CD4-positive, alpha-beta T cell treated with Interleukin-15 for 1 hour (primary cell): ENCODE measurements around the gene SPTSSB.

Experiments
- DNase-seq: peaks from one replicate; pipeline ENCODE4 v3.0.0-alpha.2; 2020

SPTSSB gene, protein sequence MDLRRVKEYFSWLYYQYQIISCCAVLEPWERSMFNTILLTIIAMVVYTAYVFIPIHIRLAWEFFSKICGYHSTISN

DNA sequence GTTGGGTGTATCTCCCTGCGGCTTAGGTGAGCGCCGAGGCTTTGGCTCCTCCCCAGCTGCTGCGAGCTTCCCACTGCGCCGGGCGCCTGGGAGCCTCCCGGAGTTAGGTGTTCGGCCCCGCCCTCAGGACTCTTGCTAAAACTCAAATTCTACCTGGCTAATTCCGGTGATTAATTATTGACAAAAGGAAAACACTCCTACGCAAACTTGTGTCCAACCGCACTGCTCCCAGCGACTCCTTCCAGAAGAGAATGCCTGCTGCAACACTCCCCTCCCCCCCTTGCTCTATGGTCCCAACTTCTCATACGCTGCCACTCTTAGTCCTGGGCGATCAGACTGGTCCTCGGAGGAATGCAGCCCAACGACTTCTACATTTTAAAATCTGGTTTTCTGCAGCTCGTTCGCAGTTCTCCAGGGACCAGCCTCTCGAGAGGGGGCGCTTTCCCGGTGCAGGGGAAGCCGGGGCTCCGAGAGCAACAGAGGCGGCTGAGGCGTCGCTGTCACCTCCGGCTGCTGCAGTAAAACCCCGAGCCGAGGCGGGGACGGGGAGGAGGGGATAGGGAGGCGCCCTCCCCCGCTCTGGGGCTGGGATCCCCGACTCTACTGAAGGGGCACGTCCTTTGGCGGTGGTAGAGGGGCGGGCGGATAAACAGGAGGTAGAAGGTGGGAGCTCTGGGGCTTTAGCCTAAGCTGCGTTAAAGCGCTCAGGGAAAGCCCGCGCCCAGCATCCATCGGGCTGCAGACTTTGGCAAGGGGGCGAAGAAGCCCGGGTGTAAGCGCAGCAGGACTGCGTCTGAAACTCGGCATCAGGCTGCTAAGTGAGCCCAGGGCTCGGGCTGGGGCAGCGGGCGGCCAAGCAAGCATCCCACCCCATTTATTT lies at the start of gene SPTSSB:
TSS of gene SPTSSB (minus strand) at position 77 of the 880 bp plus-strand sequence. CDS start 25,194 bp downstream, outside the sequence.
- peak; percentile 29 for DNase-seq

DNA sequence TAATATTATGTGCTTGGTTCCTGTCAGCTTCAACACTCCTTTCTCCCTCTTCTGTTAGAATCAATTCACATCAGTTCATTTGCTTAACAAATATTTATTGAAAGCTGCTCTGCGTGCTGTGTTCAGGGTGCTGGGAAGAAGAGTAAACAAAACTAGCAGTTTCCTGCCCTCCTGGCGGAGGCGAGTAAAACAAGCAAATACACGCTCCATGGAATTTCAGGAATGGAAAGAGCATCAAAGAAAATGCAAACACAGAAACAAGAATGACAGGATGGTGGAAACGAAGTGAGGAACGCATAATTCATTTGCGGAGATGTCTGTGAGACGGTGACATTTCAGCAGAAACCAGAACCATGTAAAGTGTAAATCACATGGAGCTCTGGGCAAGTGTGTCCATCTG lies 49.4 kb upstream of the SPTSSB start:
- DNase-seq, result no peak

DNA sequence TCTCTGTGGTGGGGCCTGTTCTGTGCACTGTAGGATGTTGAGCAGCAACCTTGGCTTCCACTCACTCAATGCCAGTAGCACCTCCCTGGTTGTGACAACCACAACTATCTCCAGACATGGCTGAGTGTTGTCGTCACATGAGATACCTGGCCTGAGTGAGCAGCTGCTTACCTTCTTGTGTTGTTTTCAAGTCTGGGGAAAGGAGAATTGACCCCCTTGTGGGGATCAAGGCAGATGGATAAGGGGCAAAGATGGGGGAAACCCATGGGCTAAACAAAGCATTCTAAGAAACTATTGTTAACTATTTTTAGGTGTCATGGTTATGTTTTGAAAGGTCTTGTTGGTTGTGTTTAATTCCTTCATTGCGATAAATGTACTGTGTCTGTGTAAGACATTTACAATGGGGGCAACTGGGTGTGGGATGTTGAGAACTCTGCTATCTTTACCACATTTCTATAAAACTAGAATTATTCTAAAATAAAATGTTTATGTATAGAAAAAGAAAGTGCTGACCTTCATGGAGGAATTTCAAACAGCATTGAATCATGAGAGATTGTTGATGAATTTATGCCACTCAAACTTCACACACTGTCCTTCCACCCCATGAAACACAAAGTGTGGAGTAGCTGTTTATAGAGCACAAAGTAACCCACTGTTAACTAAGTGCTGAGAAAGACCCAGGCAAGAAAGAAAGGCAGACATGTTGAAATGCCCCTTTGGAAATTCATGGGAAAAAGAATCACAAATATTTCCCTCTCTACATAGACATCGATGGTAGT lies 48.4 kb upstream of the SPTSSB start:
- no peak for DNase-seq

DNA sequence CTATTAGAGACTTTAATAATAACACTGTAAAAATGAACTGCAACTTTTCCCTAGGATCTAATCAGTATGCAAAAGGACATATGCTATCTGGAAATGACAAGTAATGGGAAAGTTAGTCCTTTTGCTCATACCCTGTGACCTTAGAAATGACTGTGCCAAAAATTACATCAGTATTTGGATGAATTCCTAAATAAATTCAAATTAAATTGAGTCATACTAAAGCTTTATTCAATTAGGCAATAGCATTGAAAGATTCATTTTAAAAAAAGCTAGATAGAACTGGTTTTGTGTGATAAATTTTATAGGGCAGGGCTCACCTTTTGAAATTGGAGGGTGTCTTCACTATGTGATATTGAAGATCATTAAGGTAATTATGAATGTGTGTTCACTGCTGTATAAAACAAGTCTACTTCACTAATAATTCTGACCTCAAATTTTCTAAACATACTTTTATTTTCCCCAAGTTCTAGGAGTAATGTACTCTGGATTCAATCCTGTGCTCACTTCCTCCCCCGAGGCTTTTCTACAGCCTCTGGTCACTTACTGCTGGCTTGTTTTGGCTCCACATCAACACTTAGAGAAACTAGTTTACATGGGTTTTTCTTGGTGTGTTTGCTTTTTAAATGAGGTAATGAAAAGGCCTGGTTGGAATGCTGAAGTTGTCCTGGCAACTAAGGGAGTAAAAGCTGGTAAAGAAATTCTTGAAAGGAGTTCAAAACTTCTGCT lies 44.4 kb upstream of the SPTSSB start:
- no peak for DNase-seq

DNA sequence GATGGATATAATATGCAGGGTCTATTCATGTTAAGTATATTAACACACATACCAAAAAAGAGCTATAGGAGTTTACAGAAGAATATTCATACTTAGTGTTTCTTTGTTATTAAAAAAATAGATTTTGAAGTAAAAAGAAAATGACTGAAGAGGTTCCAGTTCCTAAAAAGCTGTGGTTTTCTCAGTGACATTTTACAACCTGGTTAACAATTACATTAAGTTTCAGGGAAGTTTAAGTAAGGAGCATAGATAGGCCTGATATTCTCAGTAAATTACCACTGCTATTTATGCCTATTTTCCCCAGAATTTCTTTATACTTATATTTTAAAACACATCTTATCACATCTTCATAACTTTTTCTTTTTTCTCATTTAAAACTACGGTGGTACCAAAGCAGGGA lies 43.6 kb upstream of the SPTSSB start:
- DNase-seq, result no peak

DNA sequence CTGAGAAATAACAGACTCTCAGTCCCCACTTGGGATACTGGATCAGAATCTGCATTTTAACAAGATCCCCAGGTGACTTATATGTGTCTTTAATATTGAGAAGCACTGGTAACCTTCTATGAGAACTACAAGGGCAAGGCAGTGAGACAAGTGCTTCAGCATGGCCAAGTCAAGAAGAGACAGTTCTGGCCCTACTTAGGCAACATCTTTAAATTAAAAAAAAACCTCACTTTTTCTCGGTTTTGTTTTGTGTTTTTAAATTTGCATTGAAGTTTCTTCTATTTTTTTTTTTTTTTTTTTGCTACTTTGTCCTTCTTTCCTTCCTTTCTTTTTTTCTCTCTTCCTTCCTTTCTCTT lies 42.5 kb upstream of the SPTSSB start:
- no peak for DNase-seq

DNA sequence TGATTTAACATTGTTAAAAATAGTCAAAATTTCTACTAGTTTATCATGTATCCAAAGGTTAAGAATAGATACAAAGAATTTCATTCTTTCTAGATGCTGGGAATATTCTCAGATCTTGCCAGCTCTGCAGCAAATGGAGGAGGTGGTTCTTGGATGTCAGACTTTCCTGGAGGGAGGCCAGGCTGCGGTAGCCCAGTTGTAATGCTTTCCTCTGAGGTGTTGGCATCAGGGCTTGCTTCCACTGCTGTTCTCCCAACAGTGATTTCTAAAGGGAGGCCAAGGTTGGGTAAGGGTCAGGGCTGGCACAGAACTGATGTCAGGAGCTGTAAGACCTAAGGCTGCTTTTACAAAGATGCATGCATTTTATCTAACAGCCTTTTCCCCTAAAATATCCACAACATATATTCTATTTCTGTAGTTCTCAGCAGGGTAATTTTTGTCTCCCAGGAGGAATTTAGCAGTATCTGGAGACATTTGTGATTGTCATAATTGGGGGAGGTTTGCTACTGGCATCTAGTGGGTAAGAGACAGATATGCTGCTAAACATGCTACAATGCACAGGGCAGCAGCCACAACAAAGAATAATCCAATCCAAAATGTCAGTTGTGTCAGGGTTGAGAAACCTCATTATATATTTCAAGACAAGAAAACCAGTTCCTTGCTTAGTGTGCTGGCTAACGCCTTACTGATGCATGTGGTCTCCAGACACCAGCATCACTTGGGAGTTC lies 42.0 kb upstream of the SPTSSB start:
- DNase-seq, result no peak

DNA sequence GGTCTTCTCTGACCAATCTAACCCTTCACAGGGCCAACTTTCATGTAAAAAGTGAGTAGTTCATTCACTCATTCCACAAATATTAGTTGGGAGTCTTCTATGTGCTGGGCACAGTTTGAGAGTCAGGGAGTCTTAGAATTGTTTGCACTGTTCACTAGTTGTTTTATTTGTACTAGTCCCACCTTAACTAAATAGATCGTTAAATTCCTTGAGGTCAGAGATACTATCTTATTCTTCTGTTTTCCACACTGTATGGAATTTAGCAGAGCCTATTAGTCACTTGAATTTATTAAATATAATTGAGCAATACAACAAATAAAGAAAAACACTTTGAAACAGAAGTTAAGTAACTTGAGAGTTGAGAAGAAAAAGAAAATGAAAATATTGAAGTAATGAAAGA lies 40.8 kb upstream of the SPTSSB start:
- no peak for DNase-seq

DNA sequence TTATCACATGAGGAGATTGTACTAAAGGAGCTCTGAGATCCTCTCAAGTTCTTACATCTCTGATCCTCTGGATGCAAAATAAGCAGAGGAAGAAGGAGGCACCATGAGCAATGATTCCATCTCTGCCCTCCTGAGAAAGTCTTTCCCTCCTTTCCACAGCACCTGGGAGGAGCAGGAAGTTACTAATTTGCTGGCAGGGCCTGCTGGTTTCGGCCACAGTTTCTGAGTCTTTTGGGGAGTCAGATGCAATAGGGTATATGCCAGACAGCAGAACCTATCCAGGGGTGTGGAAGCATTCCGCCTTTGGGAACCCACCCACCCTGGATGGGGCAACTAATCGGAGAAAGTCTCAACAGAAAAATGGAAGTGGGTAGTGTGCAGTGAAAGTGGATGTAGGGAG lies 38.5 kb upstream of the SPTSSB start:
- no peak for DNase-seq

DNA sequence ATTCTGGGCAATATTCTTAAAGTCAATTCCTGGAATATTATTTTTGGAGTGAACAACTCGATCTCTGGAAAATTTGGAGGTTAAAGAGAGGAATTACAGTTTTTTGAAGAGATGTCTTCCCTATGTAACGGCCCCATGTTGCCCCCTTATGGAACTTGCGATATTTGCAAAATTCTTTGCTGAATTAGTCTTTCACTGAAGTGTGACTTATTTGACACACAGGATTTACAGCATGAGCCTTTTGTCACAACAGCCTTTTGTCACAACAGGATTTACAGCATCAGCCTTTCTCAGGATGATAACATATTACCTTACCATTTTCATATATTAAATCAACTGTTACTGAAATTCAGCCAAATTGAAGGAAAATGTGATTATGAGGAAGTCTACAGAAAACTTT lies 37.8 kb upstream of the SPTSSB start:
- DNase-seq, result no peak

DNA sequence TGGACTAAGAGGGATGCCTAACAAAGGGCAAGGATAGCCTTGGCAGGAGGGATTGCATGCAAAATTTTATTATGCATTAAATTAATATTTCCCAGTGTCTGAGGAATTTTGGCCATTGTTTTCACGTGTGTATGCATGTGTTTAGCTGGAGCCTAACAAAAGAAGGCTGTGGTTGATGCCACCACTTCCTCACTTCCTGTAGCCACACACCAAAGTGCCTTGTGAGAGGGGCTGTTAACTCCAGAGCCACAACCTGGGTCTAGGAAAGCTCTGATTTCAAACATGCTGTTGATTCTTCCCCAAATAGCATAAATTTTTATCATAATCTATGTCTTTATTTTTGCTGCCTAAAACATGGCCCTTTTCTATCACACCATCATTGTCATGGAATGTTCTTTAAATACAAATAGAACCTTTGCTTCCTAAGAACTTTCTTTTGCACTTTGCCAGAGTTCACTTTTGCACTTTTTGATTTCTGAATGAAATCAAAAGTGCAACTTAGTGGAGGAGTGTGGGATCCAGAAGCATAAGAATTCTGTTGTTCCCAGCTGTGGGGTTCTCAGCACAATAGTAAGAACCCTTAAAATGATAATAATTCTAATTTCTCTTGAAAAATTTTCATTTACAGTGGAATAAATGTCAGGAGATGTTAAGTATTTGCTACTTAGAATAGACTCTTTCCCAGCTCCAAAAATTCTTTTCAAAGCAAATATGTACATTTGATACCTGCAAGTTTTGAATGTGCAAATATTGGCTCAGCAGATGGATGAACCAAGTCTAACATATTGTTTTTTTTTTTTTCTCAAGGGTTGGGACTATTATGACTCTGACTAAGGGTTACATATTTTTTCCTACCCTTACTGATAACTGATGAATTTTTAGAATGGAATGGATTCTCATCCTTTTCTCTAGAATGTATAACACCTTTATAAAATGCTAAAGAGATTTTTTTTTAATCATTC lies 35.6 kb upstream of the SPTSSB start:
- DNase-seq, result no peak

DNA sequence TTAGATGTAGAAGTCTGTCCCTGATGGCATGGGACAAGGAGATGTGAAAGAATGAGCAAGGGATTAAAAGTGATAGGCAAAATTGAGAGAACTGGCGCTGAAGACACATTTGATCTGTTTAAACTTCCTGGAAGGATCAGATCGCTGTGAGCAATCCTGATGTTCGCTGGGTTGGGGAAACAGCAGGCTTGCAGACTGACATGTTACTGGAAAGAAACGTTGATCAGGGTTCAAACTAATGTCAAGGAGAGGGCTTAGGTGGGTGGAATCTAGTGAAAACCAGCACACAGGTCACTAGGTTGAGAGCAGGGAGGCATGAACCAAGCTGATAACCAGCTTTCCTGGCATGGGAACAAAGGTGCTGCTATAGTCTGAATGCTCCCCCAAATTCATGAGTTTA lies 34.5 kb upstream of the SPTSSB start:
- DNase-seq, result no peak

DNA sequence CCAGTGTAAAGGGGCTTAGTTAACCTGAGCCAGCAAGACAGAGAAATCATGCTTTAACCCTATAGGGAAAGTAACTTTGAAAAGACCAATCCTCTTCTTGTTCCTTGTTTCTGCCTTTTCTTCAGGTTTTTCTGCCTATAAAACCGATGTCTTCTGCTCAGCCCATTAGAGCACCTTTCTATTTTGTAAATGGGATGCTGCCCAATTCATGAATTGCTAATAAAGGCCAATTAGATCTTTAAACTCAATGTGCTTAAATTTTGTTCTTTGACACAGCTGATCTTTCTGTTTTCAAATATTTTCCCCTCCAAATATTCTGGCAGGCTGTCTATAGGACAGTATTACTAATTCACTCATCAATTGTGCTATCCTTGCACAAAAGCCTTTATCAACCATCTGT lies 33.8 kb upstream of the SPTSSB start:
- no peak for DNase-seq

DNA sequence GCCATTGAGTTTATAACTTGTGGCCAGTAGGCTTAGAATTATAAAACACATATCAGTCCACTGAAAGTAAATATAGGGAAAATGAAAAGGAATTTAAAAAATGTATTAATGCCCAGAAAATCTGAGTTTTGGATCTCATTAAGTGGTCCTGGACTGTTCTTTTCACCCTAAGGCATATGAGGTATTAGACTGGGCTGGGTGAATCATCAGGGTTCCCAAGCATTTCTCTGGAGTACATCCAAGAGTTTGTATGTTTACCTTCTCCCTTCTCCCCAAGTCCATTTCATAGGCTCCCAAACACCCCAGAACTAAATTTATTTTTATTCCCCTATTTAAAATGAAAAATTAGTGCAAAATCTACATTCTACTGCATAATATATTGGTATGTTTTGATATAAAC lies 31.9 kb upstream of the SPTSSB start:
- no peak for DNase-seq

DNA sequence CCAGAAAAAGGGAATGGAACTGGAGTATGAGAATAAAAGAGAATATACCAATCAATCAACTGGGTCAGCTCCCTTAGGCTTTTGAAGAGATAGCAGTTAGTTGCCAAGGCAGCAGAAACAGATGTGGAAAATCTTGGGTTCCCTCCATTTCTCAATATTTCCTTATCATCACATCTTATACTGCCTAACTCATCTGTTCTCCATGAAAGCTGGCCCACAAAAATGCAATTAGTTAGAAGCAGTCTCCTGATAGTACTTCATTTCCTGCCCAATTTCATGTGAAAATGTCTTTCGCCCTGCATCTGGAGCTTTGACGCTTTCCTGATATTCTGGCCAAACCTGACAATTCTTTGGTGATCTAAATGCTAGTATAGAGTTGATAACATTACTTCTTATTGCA lies 30.1 kb upstream of the SPTSSB start:
- no peak for DNase-seq

DNA sequence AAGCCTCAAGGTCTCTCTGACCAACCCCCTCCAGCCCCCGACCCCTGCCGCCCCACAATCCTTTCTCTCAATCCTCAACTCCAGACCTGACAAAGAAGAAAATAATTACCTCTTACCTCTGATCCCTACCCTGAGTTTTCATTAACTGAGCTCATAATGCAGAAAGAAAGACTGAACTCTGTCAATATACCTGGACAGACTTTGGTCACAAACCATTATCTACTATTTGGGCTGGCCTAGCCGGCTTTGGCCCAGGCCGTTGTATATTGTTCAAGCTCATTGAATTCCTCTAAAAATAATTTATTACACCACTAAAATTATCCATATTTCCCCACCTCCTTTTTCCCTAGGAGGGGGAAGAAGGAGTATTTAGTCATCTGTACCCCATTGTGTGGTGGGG lies 29.3 kb upstream of the SPTSSB start:
- DNase-seq, result no peak

DNA sequence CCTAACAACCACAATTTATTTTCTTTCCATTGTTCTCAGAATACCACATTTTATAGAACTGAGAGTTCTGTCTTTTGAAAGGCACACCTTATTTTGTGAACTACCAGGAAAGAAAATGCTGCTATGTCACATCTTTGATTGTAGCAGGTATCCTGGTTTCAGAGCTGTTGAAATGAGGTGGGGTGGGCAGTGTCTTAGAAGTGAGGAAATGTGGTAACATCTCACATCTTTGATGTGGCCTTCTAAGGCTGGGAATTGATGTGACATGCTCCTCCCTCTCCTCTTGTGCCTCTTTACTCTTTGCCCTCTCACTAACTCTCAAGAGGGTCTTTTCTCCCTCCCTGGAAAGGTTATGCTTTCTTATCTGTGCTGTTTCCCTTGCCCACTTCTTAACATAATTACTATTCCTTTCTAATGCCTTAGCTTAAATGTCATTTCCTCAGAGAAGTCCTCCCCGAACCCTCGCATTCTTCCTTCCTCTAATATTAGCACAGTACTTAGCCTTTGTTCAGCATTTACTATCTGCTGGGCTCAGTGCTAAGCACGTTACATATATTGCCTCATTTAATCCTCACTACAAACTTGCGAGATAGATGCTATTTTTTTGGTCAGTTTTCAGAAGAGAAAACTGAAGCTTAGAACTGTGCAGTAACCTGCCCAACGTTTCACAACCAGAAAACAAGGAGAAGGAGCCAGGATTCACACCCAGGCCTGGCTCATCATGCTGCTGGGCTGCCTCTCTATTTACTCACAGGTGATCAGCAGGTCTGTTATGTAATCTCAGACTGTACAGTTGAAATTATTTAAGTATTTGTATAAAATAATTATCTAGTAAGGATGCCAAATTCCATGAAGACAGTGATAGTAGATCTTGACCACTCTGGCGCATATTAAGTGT lies 24.0 kb upstream of the SPTSSB start:
- DNase-seq, result peak; percentile 22

DNA sequence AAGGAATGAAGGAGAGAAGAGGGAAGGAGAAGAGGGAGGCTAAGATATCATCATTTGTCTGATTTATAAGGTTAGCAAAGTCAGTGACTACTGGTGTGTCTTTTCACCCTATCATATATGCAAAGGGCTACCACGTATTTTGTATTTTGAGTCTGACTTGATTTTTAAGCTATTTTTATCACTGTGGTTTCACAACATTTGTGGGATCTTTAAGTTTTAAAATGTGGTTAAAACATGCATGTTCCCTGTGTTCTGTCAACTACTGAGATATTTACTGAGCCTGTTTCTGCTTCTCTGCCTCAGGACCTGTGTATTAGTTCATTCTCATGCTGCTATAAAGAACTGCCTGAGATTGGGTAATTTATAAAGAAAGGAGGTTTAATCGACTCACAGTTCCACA lies 22.5 kb upstream of the SPTSSB start:
- no peak for DNase-seq

DNA sequence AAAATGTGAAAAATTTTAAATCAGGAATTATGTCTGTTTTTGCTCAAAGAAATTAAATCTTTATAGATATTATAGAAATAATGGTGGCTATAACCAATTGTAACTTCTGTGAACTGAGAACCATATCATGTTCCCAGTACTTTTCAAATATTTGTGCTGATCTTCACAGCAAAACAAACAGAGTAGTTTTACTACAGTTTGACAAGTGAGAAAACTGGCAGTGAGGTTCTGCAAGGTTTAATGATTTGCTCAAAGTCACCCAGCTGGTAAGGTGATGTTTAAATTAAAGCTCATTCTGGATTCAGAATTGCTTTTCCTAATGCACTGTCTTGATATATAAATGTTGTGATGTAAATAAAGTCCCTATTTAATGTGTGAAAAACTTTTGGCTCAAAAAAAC lies 22.0 kb upstream of the SPTSSB start:
- no peak for DNase-seq

DNA sequence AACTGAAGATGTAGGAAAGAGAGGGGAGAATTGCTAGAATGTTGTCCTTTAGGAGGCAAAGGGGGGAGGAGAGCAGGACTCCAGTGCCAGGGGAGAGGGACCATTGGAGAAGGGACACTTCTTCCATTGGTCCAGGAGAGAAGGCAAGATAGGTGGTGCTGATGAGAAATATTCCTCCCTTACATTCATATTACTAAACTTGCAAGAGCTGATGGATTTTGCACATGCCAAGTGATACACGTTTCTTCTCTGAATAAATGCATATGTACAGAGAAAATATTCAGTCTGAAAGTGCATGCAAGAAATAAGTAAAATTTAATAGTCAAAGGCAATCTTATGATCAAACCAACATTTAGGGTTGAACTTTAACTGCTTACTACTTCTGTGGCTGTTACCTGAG lies 21.5 kb upstream of the SPTSSB start:
- DNase-seq, result no peak

DNA sequence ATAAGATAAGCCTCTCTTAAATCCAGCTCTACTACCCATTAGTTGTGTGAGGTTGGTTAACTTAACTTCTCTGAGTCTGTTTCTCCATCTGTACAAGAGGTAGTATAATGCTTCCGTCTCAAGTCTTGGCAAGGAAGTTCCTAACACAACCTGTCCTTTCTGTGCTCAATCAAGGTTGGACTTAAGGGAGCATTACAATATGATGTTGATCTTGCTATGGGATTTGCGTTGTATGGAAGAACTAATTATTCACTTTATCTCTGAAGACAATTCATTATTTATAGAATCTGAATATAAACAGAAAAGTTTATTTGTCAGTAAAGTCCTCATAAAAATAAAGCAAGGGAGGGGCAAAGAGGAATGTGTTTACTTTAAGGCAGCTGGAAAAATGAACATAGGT lies 18.9 kb upstream of the SPTSSB start:
- no peak for DNase-seq
